ENCODE measurements around the gene TSSK3. TPM values are rescaled to one million over a fixed set of nuclear protein-coding genes. Genes with fewer than 3 reads are reported as not detected.

TSSK3 gene
- total and polyA plus RNA-seq, 9 of the 15 experiments (the other 6 are each of a cell fraction or from before 2014, with no cell fraction given), result 0.27 to 2.8 (median 1.9) TPM

GRCh38 chr1:32342704-32343103 is 19.6 kb upstream of the TSSK3 start:
- WGBS (ENCODE audit: insufficient coverage, low coverage, missing lambda C conversion rate), result 85% methylated on average over 10 of the region's 10 CpGs
- no peak for ATAC-seq
- no peak for TF ChIP-seq ZNF41 (CRISPR knock-in tag; conservative IDR thresholded peaks at IDR 0.05)
- TF ChIP-seq CEBPG (CRISPR knock-in tag; IDR thresholded peaks at IDR 0.05), result peak; percentile 52; the same call in 1 of the 2 replicates
- peak; percentile 73 to 86 for TF ChIP-seq CEBPG (tag; conservative IDR thresholded peaks at IDR 0.05 in 1 of 2, IDR thresholded peaks at IDR 0.05 in 1 of 2)
- peak; percentile 8; the same call in 1 of the 2 replicates for TF ChIP-seq IRF9 (tag; IDR thresholded peaks at IDR 0.05)
- peak; percentile 47; the same call in 1 of the 2 replicates for TF ChIP-seq BCOR (IDR thresholded peaks at IDR 0.05)
- peak; percentile 95 for TF ChIP-seq CEBPB (tag; IDR thresholded peaks at IDR 0.05)
- peak; percentile 67 for TF ChIP-seq RBM25 (IDR thresholded peaks at IDR 0.05; ENCODE audit: low read depth, low read length, severe bottlenecking)
- no peak for TF ChIP-seq FOXM1 (IDR thresholded peaks at IDR 0.05; ENCODE audit: low read depth)
- no peak for TF ChIP-seq FOXM1 (CRISPR knock-in tag; IDR thresholded peaks at IDR 0.05; ENCODE audit: low read depth)
- intact Hi-C loops (cut with micrococcal nuclease) (no loop called here), in situ Hi-C loops (cut with MboI) (no loop called here)
- no peaks in the 10 kb centered on the region for H3K9me3 ChIP-seq (replicated peaks; ENCODE audit: control insufficient read depth, insufficient read depth, low read depth, low read length)
- H3K36me3 ChIP-seq (ENCODE audit: control insufficient read depth, insufficient read depth, low read length), result no peaks in the 10 kb centered on the region
- ChIA-PET CTCF (ENCODE audit: low intra/inter-chr PET ratio) (no interaction called here), POLR2A (interaction anchor here (0.6 to 2.2 kb wide), 6 partner anchors 9 to 278 kb away, joined by 3 to 9 read pairs (median 4); no protein-coding TSS in a partner anchor)
- no peak overlapping the region for H3K4me3 ChIP-seq
- no peaks in the 10 kb centered on the region for H4K20me1 ChIP-seq (replicated peaks; ENCODE audit: control insufficient read depth, insufficient read depth, low read length)
- DNase-seq (ENCODE audit: extremely low read depth in 1 of 4, low spot score in 3 of 4), result no peak
- no peak for FAIRE-seq
- H3K9ac ChIP-seq (ENCODE audit: insufficient read depth in 1 of 2, low read depth in 2 of 2, low read length in 2 of 2), result no peak overlapping the region
- no peaks in the 10 kb centered on the region for H3K27me3 ChIP-seq (ENCODE audit: control insufficient read depth in 2 of 2, insufficient read depth in 2 of 2, low read length in 2 of 2)
- no peak overlapping the region for H3K4me2 ChIP-seq (ENCODE audit: insufficient read depth, low read length)
- no peaks in the 10 kb centered on the region for H3K9me1 ChIP-seq (ENCODE audit: control insufficient read depth, insufficient read depth, low read length)
- H3K79me2 ChIP-seq (ENCODE audit: control insufficient read depth, insufficient read depth, low read length), result no peaks in the 10 kb centered on the region
- no TSS peak for BruUV-seq (replicated peaks)
- no peak overlapping the region for H2AFZ ChIP-seq (ENCODE audit: low read depth, low read length)
- H3K4me1 ChIP-seq (replicated peaks in 1 of 2; ENCODE audit: control insufficient read depth in 2 of 2, insufficient read depth in 2 of 2, low read length in 2 of 2), result peaks cover 24 to 47% of the 10 kb centered on the region in 2 experiments; a peak in 4 of 5 replicates
- no peak overlapping the region for H3K27ac ChIP-seq (ENCODE audit: extremely low read depth, low read depth, low read length)
